NOMO-1 treated with DMSO at 0.1 percent for 48 hours (cell line): ENCODE data around the gene TPRA1.
A peak's percentile ranks its signal among the peaks of the same experiment; 100 is the strongest.

Source experiments
- DNase-seq: peaks from one replicate; lab custom pipeline; 2025; ENCODE audit not compliant: unreplicated experiment; lab: John Stamatoyannopoulos, UW

Gene TPRA1

GRCh38 chr3:127590593-127591465, at the start of gene TPRA1:
TSS of gene TPRA1 (minus strand) at chr3:127590733. CDS start at chr3:127580146, 10,587 bp downstream.
- DNase-seq, result peak; percentile 100

GRCh38 chr3:127640042-127640355, 49.5 kb upstream of the TPRA1 start:
- DNase-seq, result no peak

- DNase-seq, result no peak
Observed at GRCh38 chr3:127639173-127640041, 48.9 kb upstream of the TPRA1 start.

GRCh38 chr3:127637971-127638370, 47.4 kb upstream of the TPRA1 start:
- DNase-seq, result peak; percentile 79

- DNase-seq, result peak; percentile 76
Observed at GRCh38 chr3:127637546-127637945, 47.0 kb upstream of the TPRA1 start.

GRCh38 chr3:127634653-127635052, 44.1 kb upstream of the TPRA1 start:
- no peak for DNase-seq

GRCh38 chr3:127632035-127632820, 41.7 kb upstream of the TPRA1 start:
- no peak for DNase-seq

GRCh38 chr3:127630811-127631714, 40.5 kb upstream of the TPRA1 start:
- no peak for DNase-seq

GRCh38 chr3:127629467-127630403, 39.2 kb upstream of the TPRA1 start:
- DNase-seq, result peak; percentile 62

GRCh38 chr3:127628788-127629466, 38.4 kb upstream of the TPRA1 start, which contains the start of gene PODXL2:
TSS of gene PODXL2 (plus strand) at chr3:127629185. CDS start at chr3:127629220, 35 bp downstream.
- peak; percentile 51 for DNase-seq

GRCh38 chr3:127628426-127628787, 37.9 kb upstream of the TPRA1 start:
- DNase-seq, result no peak

- DNase-seq, result no peak
Observed at GRCh38 chr3:127625821-127626220, 35.3 kb upstream of the TPRA1 start.

- DNase-seq, result no peak
Observed at GRCh38 chr3:127624063-127624462, 33.5 kb upstream of the TPRA1 start.

GRCh38 chr3:127622772-127623576, 32.4 kb upstream of the TPRA1 start:
- DNase-seq, result no peak

GRCh38 chr3:127622031-127622430, 31.5 kb upstream of the TPRA1 start:
- no peak for DNase-seq

- no peak for DNase-seq
Observed at GRCh38 chr3:127620637-127621375, 30.3 kb upstream of the TPRA1 start.

GRCh38 chr3:127618891-127619290, 28.4 kb upstream of the TPRA1 start:
- no peak for DNase-seq
